Ishikawa (cell line): ENCODE data around the gene AGAP1.

ENCODE experiments used
- CEBPB ChIP-seq: IDR thresholded peaks from 2 replicates; pipeline ENCODE4 v1.6.1; 2012
- CREB1 ChIP-seq: IDR thresholded peaks from 2 replicates; pipeline ENCODE4 v1.6.1; 2012; ENCODE audit warnings: low read depth
- EGR1 ChIP-seq: IDR thresholded peaks from 2 replicates; pipeline ENCODE4 v1.6.1; 2012
- EP300 ChIP-seq: IDR thresholded peaks from 2 replicates; pipeline ENCODE4 v1.6.1; 2012; ENCODE audit warnings: borderline replicate concordance
- FOXM1 ChIP-seq: IDR thresholded peaks from 2 replicates; pipeline ENCODE4 v1.6.1; 2012; ENCODE audit warnings: low read depth, borderline replicate concordance
- MAX ChIP-seq: IDR thresholded peaks from 2 replicates; pipeline ENCODE4 v1.6.1; 2012
- NFIC ChIP-seq: IDR thresholded peaks from 2 replicates; pipeline ENCODE4 v1.6.1; 2012
- RAD21 ChIP-seq: IDR thresholded peaks from 2 replicates; pipeline ENCODE4 v1.6.1; 2012; ENCODE audit warnings: low read depth
- REST ChIP-seq: IDR thresholded peaks from 2 replicates; pipeline ENCODE4 v1.6.1; 2012; ENCODE audit warnings: low read depth, mild to moderate bottlenecking
- TAF1 ChIP-seq: IDR thresholded peaks from 2 replicates; pipeline ENCODE4 v1.6.1; 2012; ENCODE audit warnings: low read depth, mild to moderate bottlenecking
- TCF12 ChIP-seq: IDR thresholded peaks from 2 replicates; pipeline ENCODE4 v1.6.1; 2012; ENCODE audit warnings: low read depth
- TEAD4 ChIP-seq: IDR thresholded peaks from 2 replicates; pipeline ENCODE4 v1.6.1; 2012
- YY1 ChIP-seq: IDR thresholded peaks from 2 replicates; pipeline ENCODE4 v1.6.1; 2012; ENCODE audit warnings: low read depth
- ZBTB7A ChIP-seq: IDR thresholded peaks from 2 replicates; pipeline ENCODE4 v1.6.1; 2012; ENCODE audit warnings: low read depth
- TF ChIP-seq, protein P1 (sequence below): IDR thresholded peaks from 2 replicates; pipeline ENCODE4 v1.6.1; 2012

AGAP1 gene

GRCh38 chr2:236001166-236001828 is 507.5 kb downstream of the AGAP1 start:
- TF ChIP-seq NFIC, result no peak
- no peak for TF ChIP-seq ZBTB7A
- TF ChIP-seq YY1, result no peak
- TF ChIP-seq REST, result no peak
- no peak for TF ChIP-seq RAD21
- no peak for TF ChIP-seq TCF12
- TF ChIP-seq, protein P1, sequence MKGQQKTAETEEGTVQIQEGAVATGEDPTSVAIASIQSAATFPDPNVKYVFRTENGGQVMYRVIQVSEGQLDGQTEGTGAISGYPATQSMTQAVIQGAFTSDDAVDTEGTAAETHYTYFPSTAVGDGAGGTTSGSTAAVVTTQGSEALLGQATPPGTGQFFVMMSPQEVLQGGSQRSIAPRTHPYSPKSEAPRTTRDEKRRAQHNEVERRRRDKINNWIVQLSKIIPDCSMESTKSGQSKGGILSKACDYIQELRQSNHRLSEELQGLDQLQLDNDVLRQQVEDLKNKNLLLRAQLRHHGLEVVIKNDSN, result no peak
- TF ChIP-seq TEAD4, result no peak

- TF ChIP-seq TEAD4 (no peak), YY1 (no peak), TAF1 (no peak), EP300 (no peak), EGR1 (no peak), ZBTB7A (no peak), RAD21 (no peak), CREB1 (no peak), CEBPB (no peak), TCF12 (no peak), NFIC (no peak), REST (no peak)
Measured at GRCh38 chr2:236001854-236002253, 508.0 kb downstream of the AGAP1 start.

- no peak for TF ChIP-seq YY1
- TF ChIP-seq EGR1, result no peak
- TF ChIP-seq EP300, result no peak
- no peak for TF ChIP-seq CREB1
- no peak for TF ChIP-seq MAX
- TF ChIP-seq NFIC, result no peak
- no peak for TF ChIP-seq ZBTB7A
- TF ChIP-seq TCF12, result no peak
- TF ChIP-seq TEAD4, result no peak
- TF ChIP-seq, protein P1, result no peak
- no peak for TF ChIP-seq CEBPB
- no peak for TF ChIP-seq RAD21
- TF ChIP-seq REST, result no peak
- TF ChIP-seq FOXM1, result no peak
- no peak for TF ChIP-seq TAF1
Measured at GRCh38 chr2:236008006-236008405, 514.2 kb downstream of the AGAP1 start.

- TF ChIP-seq, protein P1, result no peak
- no peak for TF ChIP-seq TEAD4
- TF ChIP-seq TCF12, result no peak
- no peak for TF ChIP-seq TAF1
Measured at GRCh38 chr2:236008857-236009256, 515.0 kb downstream of the AGAP1 start.
